GM23338 (cell line): ENCODE measurements around the gene DNAJB8. TPM values are rescaled to one million over a fixed set of nuclear protein-coding genes. Genes with fewer than 3 reads are reported as not detected.

Experiments used
- ATAC-seq: fragments of 200-7000 bp; cut with Tn5 transposase; 3 replicates; pipeline ENCODE4 v1.9.1; 2020
- DNase-seq: peaks from one replicate; pipeline ENCODE4 v3.0.0-alpha.2; 2015; ENCODE audit warnings: low spot score
- H2AFZ ChIP-seq: fragments of 200-600 bp; sonication (generic); 2 replicates; pipeline ENCODE4 v1.8.0; 2016; ENCODE audit warnings: antibody characterized with exemption, mild to moderate bottlenecking, moderate library complexity
- H3F3A ChIP-seq: fragments of 200-600 bp; sonication (generic); replicated peaks from 2 replicates; pipeline ENCODE4 v1.8.0; 2017; ENCODE audit warnings: antibody characterized with exemption, mixed run types, low read depth
- H3K27ac ChIP-seq: fragments of 200-600 bp; sonication (generic); 2 replicates; pipeline ENCODE4 v1.6.1; 2016; ENCODE audit warnings: low read depth
- H3K27me3 ChIP-seq: fragments of 200-600 bp; sonication (generic); 2 replicates; pipeline ENCODE4 v1.8.0; 2016; ENCODE audit warnings: mild to moderate bottlenecking, mixed run types, moderate library complexity; ENCODE audit not compliant: insufficient read depth
- H3K36me3 ChIP-seq: fragments of 200-600 bp; sonication (generic); 2 replicates; pipeline ENCODE4 v1.8.0; 2016; ENCODE audit warnings: mild to moderate bottlenecking; ENCODE audit not compliant: insufficient read depth
- H3K4me1 ChIP-seq: fragments of 200-600 bp; sonication (generic); 2 replicates; pipeline ENCODE4 v1.8.0; 2016; ENCODE audit warnings: mild to moderate bottlenecking, moderate library complexity; ENCODE audit not compliant: insufficient read depth
- H3K4me2 ChIP-seq: fragments of 200-600 bp; sonication (generic); 2 replicates; pipeline ENCODE4 v1.7.1; 2017; ENCODE audit warnings: mixed run types
- H3K4me3 ChIP-seq: fragments of 200-600 bp; sonication (generic); 2 replicates; pipeline ENCODE4 v1.6.1; 2016; ENCODE audit warnings: mixed run types
- H3K79me2 ChIP-seq: fragments of 200-600 bp; sonication (generic); replicated peaks from 2 replicates; pipeline ENCODE4 v1.8.0; 2017; ENCODE audit warnings: mild to moderate bottlenecking; ENCODE audit not compliant: insufficient read depth
- H3K9me2 ChIP-seq: fragments of 200-600 bp; sonication (generic); 2 replicates; pipeline ENCODE4 v1.8.0; 2017; ENCODE audit not compliant: insufficient read depth
- H4K20me1 ChIP-seq: fragments of 200-600 bp; sonication (generic); replicated peaks from 2 replicates; pipeline ENCODE4 v1.8.0; 2017; ENCODE audit warnings: mild to moderate bottlenecking; ENCODE audit not compliant: insufficient read depth
- H3K27ac Mint-ChIP-seq: 2 replicates; pipeline ENCODE4 v1.8.0; 2020; ENCODE audit warnings: inconsistent platforms, mild to moderate bottlenecking, moderate library complexity, mixed read lengths
- H3K27me3 Mint-ChIP-seq: 3 replicates; pipeline ENCODE4 v1.8.0; 2022; ENCODE audit warnings: low read depth, mild to moderate bottlenecking, moderate library complexity, mixed read lengths, inconsistent platforms; ENCODE audit not compliant: insufficient read depth, poor library complexity
- H3K36me3 Mint-ChIP-seq: 3 replicates; pipeline ENCODE4 v1.8.0; 2021; ENCODE audit warnings: low read depth, mild to moderate bottlenecking, inconsistent platforms, moderate library complexity, mixed read lengths
- H3K4me1 Mint-ChIP-seq: 3 replicates; pipeline ENCODE4 v1.8.0; 2020; ENCODE audit warnings: mild to moderate bottlenecking, inconsistent platforms, mixed read lengths
- H3K4me3 Mint-ChIP-seq: 3 replicates; pipeline ENCODE4 v1.8.0; 2021; ENCODE audit warnings: moderate library complexity, mild to moderate bottlenecking, inconsistent platforms, mixed read lengths
- H3K9me3 Mint-ChIP-seq: 3 replicates; pipeline ENCODE4 v1.8.0; 2020; ENCODE audit warnings: moderate library complexity, mild to moderate bottlenecking, inconsistent platforms, mixed read lengths
- CREB1 ChIP-seq: fragments of 250-450 bp; sonication (Bioruptor Pico); IDR thresholded peaks from 2 replicates; pipeline ENCODE4 v1.5.0; 2020; ENCODE audit warnings: low read depth, mild to moderate bottlenecking, moderate library complexity
- ETS1 ChIP-seq: IDR thresholded peaks from 2 replicates; pipeline ENCODE4 v1.6.1; 2016; ENCODE audit warnings: antibody characterized with exemption
- EZH2 ChIP-seq: fragments of 200-600 bp; sonication (generic); IDR thresholded peaks from one replicate; pipeline ENCODE4 v1.8.0; 2017; ENCODE audit warnings: antibody characterized with exemption, mild to moderate bottlenecking, low read depth; ENCODE audit not compliant: unreplicated experiment
- JUNB ChIP-seq: IDR thresholded peaks from one replicate; pipeline ENCODE4 v1.6.1; 2016; ENCODE audit warnings: antibody characterized with exemption; ENCODE audit not compliant: unreplicated experiment
- NANOG ChIP-seq: IDR thresholded peaks from 2 replicates; pipeline ENCODE4 v1.6.1; 2016; ENCODE audit warnings: antibody characterized with exemption, borderline replicate concordance
- ZNF114 ChIP-seq: fragments of 250-450 bp; sonication (Bioruptor Pico); IDR thresholded peaks from 2 replicates; pipeline ENCODE4 v1.5.0; 2020; ENCODE audit warnings: mild to moderate bottlenecking, moderate library complexity
- ZNF331 ChIP-seq: fragments of 250-450 bp; sonication (Bioruptor Pico); IDR thresholded peaks from 2 replicates; pipeline ENCODE4 v1.5.0; 2020; ENCODE audit warnings: low read depth, mild to moderate bottlenecking, moderate library complexity
- ZNF462 ChIP-seq: fragments of 250-450 bp; sonication (Bioruptor Pico); IDR thresholded peaks from 2 replicates; pipeline ENCODE4 v1.5.0; 2020; ENCODE audit warnings: mild to moderate bottlenecking, moderate library complexity
- polyA plus RNA-seq: library from polyadenylated mRNA; unstranded; fragments of >200 nt; fragmentation: Nextera tagmentation; extraction: Ambion mirVana; gene quantifications from 2 replicates; pipeline ENCODE4 v1.2.1, GENCODE V29; 2016
- total RNA-seq: library from RNA; depleted of rRNA; stranded (reverse); fragments of >200 nt; shearing (Covaris generic); gene quantifications from 2 replicates; pipeline ENCODE4 v1.2.3, GENCODE V29; 2014

DNAJB8 gene
- total and polyA plus RNA-seq, 2 experiments from 2014 or later, result not detected

- TF ChIP-seq ZNF462 (CRISPR knock-in tag) (no peak), JUNB (no peak)
Measured at GRCh38 chr3:128463354-128463753, 3.3 kb downstream of the DNAJB8 start (continued).

- H4K20me1 ChIP-seq, result no peaks in the 10 kb centered on the region
- no peak overlapping the region for H3K27ac ChIP-seq
- no peaks in the 10 kb centered on the region for H3F3A ChIP-seq
- Mint-ChIP-seq H3K36me3 (no peaks in the 10 kb centered on the region), H3K9me3 (no peaks in the 10 kb centered on the region; the same call in 1 of the 3 replicates), H3K4me1 (no peaks in the 10 kb centered on the region), H3K27ac (no peak overlapping the region), H3K27me3 (peaks cover 39% of the 10 kb centered on the region), H3K4me3 (no peak overlapping the region)
- no peaks in the 10 kb centered on the region for H3K4me1 ChIP-seq
- no peak overlapping the region for H3K4me2 ChIP-seq
- no peaks in the 10 kb centered on the region for H3K79me2 ChIP-seq
- H2AFZ ChIP-seq, result no peak overlapping the region
- H3K4me3 ChIP-seq, result no peak overlapping the region
- DNase-seq (no peak), ATAC-seq (no peak)
- no peaks in the 10 kb centered on the region for H3K27me3 ChIP-seq
- H3K36me3 ChIP-seq, result no peaks in the 10 kb centered on the region
- no peaks in the 10 kb centered on the region for H3K9me2 ChIP-seq
- TF ChIP-seq ZNF114, result no peak
- no peak for TF ChIP-seq NANOG
- no peak for TF ChIP-seq ZNF331 (CRISPR knock-in tag)
- TF ChIP-seq CREB1 (CRISPR knock-in tag), result no peak
- no peak for TF ChIP-seq ZNF462 (CRISPR knock-in tag)
- no peak for TF ChIP-seq ETS1
- no peak for TF ChIP-seq EZH2
Measured at GRCh38 chr3:128462931-128463330, 3.8 kb downstream of the DNAJB8 start.
